ENCODE results near the gene SLAMF8.

DNA sequence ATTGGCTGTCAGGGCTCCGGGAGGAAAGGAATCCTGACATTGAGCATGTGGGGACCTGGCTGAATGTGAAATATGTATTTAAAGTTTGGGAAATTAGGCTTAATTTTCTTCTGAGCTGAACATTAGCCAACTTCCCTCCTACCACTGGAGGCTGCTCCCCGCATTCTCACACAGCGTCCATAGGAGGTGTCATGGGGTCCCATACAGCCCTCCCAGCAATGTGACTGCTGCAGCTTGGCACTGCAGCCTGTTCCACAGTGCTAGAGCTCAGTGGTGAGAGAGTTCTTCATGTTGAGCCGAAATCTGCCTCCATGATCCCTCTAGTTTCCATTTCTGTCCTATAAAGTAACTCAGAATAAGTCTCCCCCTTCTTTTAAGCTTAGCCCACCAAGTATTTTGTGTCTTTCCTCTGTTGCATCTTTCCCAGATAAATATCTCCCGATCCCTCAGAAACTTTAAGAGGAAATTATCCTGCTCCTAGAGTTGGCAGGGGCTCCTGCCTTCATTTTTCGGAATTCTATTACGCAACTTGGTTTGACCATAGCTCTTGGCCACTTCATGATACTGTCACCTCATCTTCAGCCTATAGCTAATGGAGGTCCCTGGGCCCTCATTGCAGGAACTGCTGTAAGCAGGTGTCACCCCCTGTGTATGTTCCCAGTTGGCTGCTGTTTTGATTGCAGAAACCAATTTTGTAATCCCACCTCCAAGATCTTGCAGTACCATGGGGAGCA lies 22.6 kb upstream of the SLAMF8 start:
- no peak for TF ChIP-seq CTCF (IDR thresholded peaks at IDR 0.05)
- no peak for TF ChIP-seq POLR2AphosphoS5 (IDR thresholded peaks at IDR 0.05; ENCODE audit: insufficient read depth in 1 of 2, low read depth in 1 of 2)

Data from vagina (tissue), 2 donors.